ENCODE data around the gene NOPCHAP1.
"Not testable (repeated sequence)": the region's sequence is repeated elsewhere in the genome, so short reads cannot be mapped to it uniquely, and the experiment has no call there.

Gene NOPCHAP1

DNA sequence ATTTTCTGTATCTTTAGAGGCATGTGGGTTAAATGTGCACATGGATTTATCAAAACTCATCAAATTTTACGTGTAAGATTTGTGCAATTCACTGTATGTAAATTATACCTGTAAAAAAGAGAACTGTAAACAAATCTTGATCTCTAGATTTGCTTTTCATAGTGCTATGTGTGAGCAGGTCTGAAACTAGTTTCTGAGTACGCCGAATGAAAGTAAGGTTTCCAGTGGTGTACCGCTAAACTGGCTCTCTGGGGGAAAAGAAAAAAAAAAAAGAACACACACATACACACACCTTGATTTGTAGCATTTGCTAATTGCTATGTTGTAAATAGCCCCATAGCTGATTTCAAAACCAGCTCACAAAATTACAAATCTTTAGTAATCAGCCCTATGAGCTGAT lies 19.4 kb upstream of the NOPCHAP1 start:
- no peak for DNase-seq

- DNase-seq, result no peak
These were observed 16.8 kb upstream of the NOPCHAP1 start for GRCh38 chr12:104969343-104969742.

- DNase-seq, result no peak
These were observed 14.8 kb upstream of the NOPCHAP1 start for GRCh38 chr12:104971306-104971705.

- DNase-seq, result no peak
These were observed 12.9 kb upstream of the NOPCHAP1 start for GRCh38 chr12:104973250-104973649.

- DNase-seq, result no peak
These were observed 11.4 kb upstream of the NOPCHAP1 start for GRCh38 chr12:104974626-104975290.

- DNase-seq, result no peak
These were observed 10.4 kb upstream of the NOPCHAP1 start for GRCh38 chr12:104975587-104976343.

DNA sequence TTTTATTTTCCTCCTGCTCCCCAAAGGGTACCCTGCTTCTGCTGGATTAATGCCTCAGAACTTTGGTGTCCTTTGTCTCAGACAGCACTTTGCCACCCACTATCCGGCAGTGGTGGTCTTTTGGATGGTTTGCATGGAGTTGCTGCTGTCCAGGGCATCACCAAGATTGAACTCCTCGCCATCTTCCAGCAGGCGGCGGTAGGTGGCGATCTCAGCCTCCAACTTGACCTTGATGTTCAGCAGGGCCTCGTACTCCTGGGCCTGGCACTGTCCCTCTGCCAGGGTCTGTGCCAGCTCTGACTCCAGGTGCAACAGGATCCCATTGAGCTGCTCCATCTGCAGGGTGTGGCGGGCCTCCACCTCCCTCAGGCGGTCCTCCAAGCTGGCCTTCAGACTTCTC lies 9.4 kb upstream of the NOPCHAP1 start:
- DNase-seq, result no peak

DNA sequence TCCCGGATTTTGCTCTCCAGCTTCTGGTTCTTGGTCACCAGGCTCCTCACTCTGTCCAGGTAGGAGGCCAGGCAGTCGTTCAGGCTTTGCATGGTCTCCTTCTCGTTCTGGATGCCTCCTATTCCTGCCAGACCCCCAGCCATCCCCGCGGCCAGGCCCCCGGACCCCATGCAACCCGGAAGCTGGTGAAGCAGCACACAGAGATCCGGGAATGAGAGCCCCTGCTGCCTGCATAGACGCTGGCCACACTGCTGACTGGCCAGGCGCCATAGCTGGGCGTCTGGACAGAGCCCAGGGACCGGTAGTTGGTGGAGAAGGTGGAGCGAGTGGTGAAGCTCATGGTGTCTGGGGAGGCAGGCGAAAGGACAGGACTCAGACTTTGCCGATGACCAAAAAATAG lies 8.4 kb upstream of the NOPCHAP1 start:
- not testable (repeated sequence) for DNase-seq

DNA sequence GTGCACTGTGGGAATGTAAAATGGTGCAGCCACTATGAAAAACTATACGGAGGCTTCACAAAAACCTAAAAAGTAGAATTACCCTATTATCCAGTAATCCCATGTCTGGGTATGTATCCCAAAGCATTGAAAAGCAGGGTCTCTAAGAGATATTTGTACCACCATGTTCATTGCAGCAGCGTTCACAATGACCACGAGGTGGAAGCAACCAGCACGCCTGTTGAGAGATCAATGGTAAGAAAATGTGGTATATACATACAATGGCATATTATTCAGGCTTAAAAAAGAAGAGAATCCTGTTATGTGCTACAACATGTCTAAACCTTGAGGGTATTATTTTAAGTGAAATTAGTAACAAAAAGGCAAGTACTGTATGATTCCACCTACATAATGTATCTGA lies 910 bp upstream of the NOPCHAP1 start:
- no peak for DNase-seq

- no peak for DNase-seq
These were observed 4.8 kb downstream of the NOPCHAP1 start for GRCh38 chr12:104990950-104991349.

DNA sequence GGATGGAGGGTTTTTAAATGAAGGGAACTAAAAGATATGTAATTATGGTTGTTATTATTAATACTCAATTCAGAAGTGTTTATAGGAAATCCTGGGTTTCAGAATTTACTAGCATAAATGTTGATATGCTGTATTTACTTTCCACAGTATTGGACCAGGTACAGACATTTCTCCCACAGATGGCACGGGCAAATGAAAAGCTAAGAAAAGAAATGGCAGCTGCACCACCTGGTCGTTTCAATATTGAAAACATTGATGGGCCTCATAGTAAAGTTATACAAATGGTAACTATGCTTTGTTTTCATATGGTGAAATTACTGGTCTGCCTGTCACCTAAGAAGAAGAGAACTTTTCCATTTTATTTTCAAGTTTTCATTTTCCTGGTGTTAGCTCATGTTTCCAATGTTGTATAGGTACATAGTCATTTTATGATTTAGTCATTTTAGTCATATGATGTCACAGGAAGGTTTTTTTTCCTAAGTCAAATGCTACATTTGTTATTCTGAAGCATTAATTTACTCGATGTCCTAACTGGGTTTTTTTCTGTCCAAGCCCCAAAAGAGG lies 5.5 kb downstream of the NOPCHAP1 start:
- no peak for DNase-seq

GRCh38 chr12:104994336-104994735 lies 8.2 kb downstream of the NOPCHAP1 start:
- no peak for DNase-seq

GRCh38 chr12:104997541-104997940 lies 11.4 kb downstream of the NOPCHAP1 start:
- DNase-seq, result no peak

GRCh38 chr12:104998423-104999346 lies 12.6 kb downstream of the NOPCHAP1 start:
- peak; percentile 95 for DNase-seq

GRCh38 chr12:104999347-104999685 lies 13.2 kb downstream of the NOPCHAP1 start:
- no peak for DNase-seq

DNA sequence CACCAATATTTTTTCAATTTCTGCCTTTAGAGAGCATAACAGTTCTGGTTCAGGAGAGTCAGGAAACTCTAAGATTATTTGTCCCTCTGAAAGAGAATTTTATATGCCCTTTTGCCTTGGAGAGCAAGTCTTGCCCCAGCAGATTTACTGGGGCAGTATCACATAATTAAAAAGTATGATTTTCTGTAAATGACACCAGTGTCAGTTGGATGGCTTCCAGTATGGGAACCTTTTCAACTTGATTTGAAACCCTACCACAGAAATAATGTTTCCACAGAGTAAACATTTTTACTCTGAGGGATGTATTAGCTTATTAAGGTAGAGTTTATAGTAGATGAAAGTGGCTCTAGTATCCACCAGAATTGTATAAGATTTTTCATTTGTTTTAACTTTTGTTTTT lies 15.4 kb downstream of the NOPCHAP1 start:
- DNase-seq, result no peak

DNA sequence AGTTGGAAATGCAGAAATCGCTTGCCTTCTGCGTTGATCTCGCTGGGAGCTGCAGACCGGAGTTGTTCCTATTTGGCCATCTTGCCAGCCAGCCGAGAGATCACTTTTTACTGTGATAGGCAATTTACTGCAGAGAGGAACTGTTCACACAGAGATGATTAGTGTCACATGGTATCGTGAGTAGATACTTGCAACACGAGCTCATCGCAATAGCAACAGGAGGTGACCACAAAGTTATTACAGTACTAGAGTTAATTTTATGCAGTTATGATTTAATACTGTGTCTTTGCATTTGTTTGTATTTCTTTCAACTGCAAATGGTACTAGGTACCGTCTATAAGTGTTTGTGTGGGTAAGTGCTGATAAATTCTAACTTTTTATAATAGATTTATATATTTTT lies 27.8 kb downstream of the NOPCHAP1 start:
- no peak for DNase-seq

GRCh38 chr12:105014603-105015002 lies 28.5 kb downstream of the NOPCHAP1 start:
- DNase-seq, result no peak

DNA sequence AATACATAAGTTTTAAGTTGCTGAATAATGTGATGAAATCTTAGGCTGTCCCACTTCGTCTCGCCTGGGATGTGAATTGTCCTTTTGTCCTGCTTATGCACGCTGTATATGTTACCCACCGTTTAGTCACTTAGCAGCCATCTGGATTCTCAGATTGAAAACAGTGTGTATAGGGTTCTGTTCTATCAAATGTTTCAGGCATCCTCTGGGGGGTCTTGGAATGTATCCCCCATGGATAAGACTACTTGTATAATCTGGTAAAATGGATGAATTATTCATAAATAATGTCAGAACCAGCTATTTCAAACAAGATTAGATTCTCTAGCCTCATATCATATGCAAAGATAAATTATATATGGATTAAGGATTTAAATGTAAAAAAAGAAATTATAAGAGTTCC lies 29.4 kb downstream of the NOPCHAP1 start:
- DNase-seq, result no peak

- DNase-seq, result no peak
These were observed 31.9 kb downstream of the NOPCHAP1 start for GRCh38 chr12:105018012-105018411.

GRCh38 chr12:105018776-105019175 lies 32.7 kb downstream of the NOPCHAP1 start:
- DNase-seq, result no peak

GRCh38 chr12:105020241-105020962 lies 34.3 kb downstream of the NOPCHAP1 start:
- no peak for DNase-seq

DNA sequence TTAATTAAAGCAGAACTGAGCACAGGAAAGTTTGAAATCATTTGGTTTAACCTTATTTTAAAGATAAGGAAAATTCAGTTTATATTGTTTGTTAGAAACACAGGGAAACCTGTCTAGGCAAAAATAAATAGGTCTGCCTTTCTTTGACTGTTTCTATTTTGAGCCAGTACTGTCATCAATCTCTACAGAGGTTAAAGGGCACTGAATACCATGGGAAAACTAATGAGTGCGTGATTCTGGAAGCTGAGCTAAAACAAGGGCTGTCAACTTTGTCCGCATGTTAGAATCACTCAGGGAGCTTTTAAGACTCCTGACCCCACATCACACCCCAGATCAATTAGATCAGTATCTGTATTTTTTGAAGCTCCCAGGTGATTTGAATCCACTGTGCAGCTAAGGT lies 38.8 kb downstream of the NOPCHAP1 start:
- DNase-seq, result no peak

Data from NCI-H345 (cell line).